Tibial nerve (tissue), 4 donors: ENCODE measurements around the gene BAK1.

ENCODE experiments used
- CTCF ChIP-seq, 5 experiments: fragments of 200-600 bp in 3 of 5; fragments of 450-650 bp in 2 of 5; sonication (generic) in 3 of 5; IDR thresholded peaks; one replicate each; pipeline ENCODE4 v1.5.1; 2016 to 2019; ENCODE audit warnings: antibody characterized with exemption in 5 of 5, mild to moderate bottlenecking in 3 of 5, moderate library complexity in 2 of 5
- EP300 ChIP-seq, 2 donors: sonication (generic); formaldehyde crosslinking; IDR thresholded peaks; one replicate each; pipeline ENCODE4 v1.6.1; 2017; ENCODE audit warnings: antibody characterized with exemption in 2 of 2, mild to moderate bottlenecking in 1 of 2
- POLR2A ChIP-seq, 2 donors: fragments of 450-650 bp; IDR thresholded peaks; one replicate each; pipeline ENCODE4 v1.6.1; 2017; ENCODE audit warnings: antibody characterized with exemption in 2 of 2, mild to moderate bottlenecking in 2 of 2, moderate library complexity in 2 of 2

GRCh38 chr6:33585403-33586107 is 5.5 kb upstream of the BAK1 start:
- peak; percentile 94 to 100 (median 98) for TF ChIP-seq CTCF (IDR thresholded peaks at IDR 0.05)
- TF ChIP-seq POLR2A (IDR thresholded peaks at IDR 0.05) = no peak
- TF ChIP-seq EP300 (IDR thresholded peaks at IDR 0.05) = no peak
